HFFc6 (cell line): ENCODE results near the gene ZNF26. TPM values are rescaled to one million over a fixed set of nuclear protein-coding genes. Genes with fewer than 3 reads are reported as not detected.
"Not testable (repeated sequence)": the region's sequence is repeated elsewhere in the genome, so short reads cannot be mapped to it uniquely, and the experiment has no call there.

Experiments used
- DNase-seq: peaks from one replicate; pipeline ENCODE4 v3.0.0-alpha.2; 2018
- H3K27ac Mint-ChIP-seq: 2 replicates; pipeline ENCODE4 v1.8.0; 2020; ENCODE audit warnings: mild to moderate bottlenecking, mixed read lengths
- H3K27me3 Mint-ChIP-seq: 2 replicates; pipeline ENCODE4 v1.8.0; 2021; ENCODE audit warnings: mild to moderate bottlenecking, moderate library complexity, mixed read lengths; ENCODE audit not compliant: insufficient read depth
- H3K36me3 Mint-ChIP-seq: 2 replicates; pipeline ENCODE4 v1.8.0; 2021; ENCODE audit warnings: low read depth, mixed read lengths
- H3K4me1 Mint-ChIP-seq: 2 replicates; pipeline ENCODE4 v1.8.0; 2020; ENCODE audit warnings: low read depth, mixed read lengths
- H3K4me3 Mint-ChIP-seq: 2 replicates; pipeline ENCODE4 v1.8.0; 2020; ENCODE audit warnings: mild to moderate bottlenecking, moderate library complexity, mixed read lengths
- H3K9me3 Mint-ChIP-seq: 2 replicates; pipeline ENCODE4 v1.8.0; 2020; ENCODE audit warnings: mild to moderate bottlenecking, mixed read lengths
- long read RNA-seq: library from polyadenylated mRNA; unstranded; transcript quantifications from one replicate; pipeline ENCODE4 v2.0.0, GENCODE V29; 2019
- total RNA-seq, 6 experiments: library from RNA; stranded (reverse); fragmentation: NEBNext Ultra II Directional; extraction: Animal tissue kit (Norgen Biotek cat#: 25700); gene quantifications; 2 replicates in 1 of 6; 3 replicates in 5 of 6; pipeline ENCODE4 v1.2.3, GENCODE V29; 2021
- TF ChIP-seq, protein P1 (sequence below): fragments of 200-600 bp; sonication (generic); IDR thresholded peaks from 2 replicates; pipeline ENCODE4 v1.5.0; 2021; ENCODE audit warnings: antibody characterized with exemption, mild to moderate bottlenecking

The ZNF26 gene, protein sequence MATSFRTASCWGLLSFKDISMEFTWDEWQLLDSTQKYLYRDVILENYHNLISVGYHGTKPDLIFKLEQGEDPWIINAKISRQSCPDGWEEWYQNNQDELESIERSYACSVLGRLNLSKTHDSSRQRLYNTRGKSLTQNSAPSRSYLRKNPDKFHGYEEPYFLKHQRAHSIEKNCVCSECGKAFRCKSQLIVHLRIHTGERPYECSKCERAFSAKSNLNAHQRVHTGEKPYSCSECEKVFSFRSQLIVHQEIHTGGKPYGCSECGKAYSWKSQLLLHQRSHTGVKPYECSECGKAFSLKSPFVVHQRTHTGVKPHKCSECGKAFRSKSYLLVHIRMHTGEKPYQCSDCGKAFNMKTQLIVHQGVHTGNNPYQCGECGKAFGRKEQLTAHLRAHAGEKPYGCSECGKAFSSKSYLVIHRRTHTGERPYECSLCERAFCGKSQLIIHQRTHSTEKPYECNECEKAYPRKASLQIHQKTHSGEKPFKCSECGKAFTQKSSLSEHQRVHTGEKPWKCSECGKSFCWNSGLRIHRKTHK
- total RNA-seq = 1 to 10 TPM; 5.9 to 6.6 (median 6.1) TPM
- long read RNA-seq, full-length matches to known transcripts = 2 of 9 reads
- long read RNA-seq, partial matches to known transcripts = 0 of 9 reads
- long read RNA-seq, other reads (novel, unspliced or antisense) = 7 of 9 reads

DNA sequence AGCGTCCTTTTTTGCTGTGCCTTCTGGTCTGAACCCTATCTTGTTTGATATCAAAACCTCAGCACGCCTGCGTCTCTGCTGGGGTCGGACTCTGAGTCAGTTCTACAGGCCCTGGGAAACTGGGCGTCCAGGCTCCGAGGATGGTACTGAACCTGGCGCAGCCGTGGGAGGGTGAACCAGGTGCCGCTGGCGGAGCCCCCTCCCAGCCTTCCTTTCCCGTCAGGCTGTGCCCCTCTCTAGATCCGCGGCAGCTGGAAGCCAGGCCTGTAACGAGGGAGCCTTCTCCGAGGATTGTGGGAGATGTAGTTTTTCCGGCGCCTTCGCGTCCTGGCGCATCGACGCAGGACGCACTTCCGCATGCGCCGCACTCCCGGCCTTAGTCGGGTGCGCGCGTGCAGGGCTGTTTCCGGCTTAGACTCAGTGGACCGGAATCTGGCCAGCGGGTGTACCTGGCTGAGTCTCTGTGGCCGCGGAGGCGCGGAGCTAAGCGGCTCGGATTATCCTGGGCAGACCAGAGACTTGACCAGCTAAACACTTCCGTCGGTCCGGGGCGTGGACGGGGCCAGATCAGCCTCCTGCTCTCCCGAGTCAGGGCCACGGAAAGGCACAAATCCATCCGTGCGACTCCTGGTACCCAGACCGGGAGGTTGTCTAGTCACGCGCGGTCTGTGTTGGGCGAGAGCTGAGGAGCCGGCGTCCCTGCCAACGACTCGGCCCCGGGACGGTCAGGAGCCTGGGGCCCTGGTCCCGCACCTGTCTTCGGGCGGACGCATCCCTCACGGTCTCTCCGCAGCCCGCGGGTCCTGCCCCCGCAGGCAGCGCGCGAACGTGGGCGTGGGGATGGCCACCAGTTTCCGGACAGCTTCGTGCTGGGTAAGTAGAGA, at the start of gene ZNF26:
Gene ZNF26 (plus strand): TSS at position 367 of the 884 bp plus-strand sequence. CDS start 474 bp downstream, at position 841.
- TF ChIP-seq, protein P1, sequence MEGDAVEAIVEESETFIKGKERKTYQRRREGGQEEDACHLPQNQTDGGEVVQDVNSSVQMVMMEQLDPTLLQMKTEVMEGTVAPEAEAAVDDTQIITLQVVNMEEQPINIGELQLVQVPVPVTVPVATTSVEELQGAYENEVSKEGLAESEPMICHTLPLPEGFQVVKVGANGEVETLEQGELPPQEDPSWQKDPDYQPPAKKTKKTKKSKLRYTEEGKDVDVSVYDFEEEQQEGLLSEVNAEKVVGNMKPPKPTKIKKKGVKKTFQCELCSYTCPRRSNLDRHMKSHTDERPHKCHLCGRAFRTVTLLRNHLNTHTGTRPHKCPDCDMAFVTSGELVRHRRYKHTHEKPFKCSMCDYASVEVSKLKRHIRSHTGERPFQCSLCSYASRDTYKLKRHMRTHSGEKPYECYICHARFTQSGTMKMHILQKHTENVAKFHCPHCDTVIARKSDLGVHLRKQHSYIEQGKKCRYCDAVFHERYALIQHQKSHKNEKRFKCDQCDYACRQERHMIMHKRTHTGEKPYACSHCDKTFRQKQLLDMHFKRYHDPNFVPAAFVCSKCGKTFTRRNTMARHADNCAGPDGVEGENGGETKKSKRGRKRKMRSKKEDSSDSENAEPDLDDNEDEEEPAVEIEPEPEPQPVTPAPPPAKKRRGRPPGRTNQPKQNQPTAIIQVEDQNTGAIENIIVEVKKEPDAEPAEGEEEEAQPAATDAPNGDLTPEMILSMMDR = no peak
- Mint-ChIP-seq H3K9me3 (peaks cover 37% of the 10 kb centered on the region), H3K27me3 (no peaks in the 10 kb centered on the region; the same call in 1 of the 2 replicates), H3K27ac (peak within 1 kb of the TSS; percentile 92), H3K36me3 (peaks cover 42% of the 10 kb centered on the region), H3K4me3 (peak within 1 kb of the TSS; percentile 88), H3K4me1 (peaks cover 22% of the 10 kb centered on the region)
- peak; percentile 82 for DNase-seq

DNA sequence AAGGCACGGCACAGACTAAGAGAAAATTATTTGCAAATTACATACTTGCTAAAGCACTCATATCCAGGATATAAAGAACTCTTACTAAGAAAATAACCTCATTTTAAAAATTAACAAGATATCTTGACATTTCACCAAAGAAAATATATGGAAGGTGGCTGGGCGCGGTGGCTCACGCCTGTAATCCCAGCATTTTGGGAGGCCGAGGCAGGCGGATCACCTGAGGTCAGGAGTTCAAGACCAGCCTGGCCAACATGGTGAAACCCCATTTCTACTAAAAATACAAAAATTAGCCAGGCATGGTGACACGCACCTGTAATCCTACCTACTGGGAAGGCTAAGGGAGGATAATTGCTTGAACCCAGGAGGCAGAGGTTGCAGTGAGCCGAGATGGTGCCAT, 49.2 kb upstream of the ZNF26 start:
- not testable (repeated sequence) for H3K27ac Mint-ChIP-seq, DNase-seq, H3K27me3 Mint-ChIP-seq, H3K4me3 Mint-ChIP-seq, H3K4me1 Mint-ChIP-seq
- peaks cover 79% of the 10 kb centered on the region for H3K36me3 Mint-ChIP-seq
- H3K9me3 Mint-ChIP-seq = peaks cover 84% of the 10 kb centered on the region

DNA sequence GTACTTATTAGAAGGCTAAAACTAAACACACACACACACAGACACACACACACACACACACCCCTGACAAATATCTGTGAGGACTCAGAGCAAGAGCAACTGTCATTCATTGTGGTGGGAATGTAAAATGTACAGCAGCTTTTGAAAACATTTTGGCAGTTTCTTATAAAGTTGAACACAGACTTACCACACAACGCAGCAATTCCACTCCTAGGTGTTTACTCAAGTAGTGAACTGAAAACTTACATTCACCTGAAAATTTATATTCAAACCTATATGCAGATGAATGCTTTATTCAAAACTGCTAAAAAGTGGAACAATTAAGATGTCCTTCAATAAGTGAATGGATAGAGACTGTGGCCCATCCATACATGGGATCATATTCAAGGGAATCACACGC, 48.7 kb upstream of the ZNF26 start:
- no peak for DNase-seq
- TF ChIP-seq, protein P1 = no peak
- peaks cover 84% of the 10 kb centered on the region for H3K9me3 Mint-ChIP-seq
- peaks cover 2% of the 10 kb centered on the region for H3K27me3 Mint-ChIP-seq
- no peak overlapping the region for H3K4me3 Mint-ChIP-seq
- H3K36me3 Mint-ChIP-seq = peaks cover 78% of the 10 kb centered on the region
- no peaks in the 10 kb centered on the region for H3K4me1 Mint-ChIP-seq
- no peak overlapping the region for H3K27ac Mint-ChIP-seq

DNA sequence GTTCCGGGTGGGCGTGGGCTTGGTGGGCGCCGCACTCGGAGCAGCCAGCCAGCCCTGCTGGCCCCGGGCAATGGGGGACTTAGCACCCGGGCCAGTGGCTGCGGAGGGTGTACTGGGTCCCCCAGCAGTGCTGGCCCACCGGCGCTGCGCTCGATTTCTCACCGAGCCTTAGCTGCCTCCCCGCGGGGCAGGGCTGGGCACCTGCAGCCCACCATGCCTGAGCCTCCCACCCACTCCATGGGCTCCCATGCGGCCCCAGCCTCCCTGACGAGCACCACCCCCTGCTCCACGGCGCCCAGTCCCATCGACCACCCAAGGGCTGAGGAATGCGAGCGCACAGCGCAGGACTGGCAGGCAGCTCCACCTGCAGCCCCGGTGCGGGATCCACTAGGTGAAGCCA, 47.4 kb upstream of the ZNF26 start:
- DNase-seq, H3K4me1 Mint-ChIP-seq, H3K27me3 Mint-ChIP-seq, H3K4me3 Mint-ChIP-seq, H3K27ac Mint-ChIP-seq: not testable (repeated sequence)
- Mint-ChIP-seq H3K36me3 (peaks cover 76% of the 10 kb centered on the region), H3K9me3 (peaks cover 81% of the 10 kb centered on the region)

DNA sequence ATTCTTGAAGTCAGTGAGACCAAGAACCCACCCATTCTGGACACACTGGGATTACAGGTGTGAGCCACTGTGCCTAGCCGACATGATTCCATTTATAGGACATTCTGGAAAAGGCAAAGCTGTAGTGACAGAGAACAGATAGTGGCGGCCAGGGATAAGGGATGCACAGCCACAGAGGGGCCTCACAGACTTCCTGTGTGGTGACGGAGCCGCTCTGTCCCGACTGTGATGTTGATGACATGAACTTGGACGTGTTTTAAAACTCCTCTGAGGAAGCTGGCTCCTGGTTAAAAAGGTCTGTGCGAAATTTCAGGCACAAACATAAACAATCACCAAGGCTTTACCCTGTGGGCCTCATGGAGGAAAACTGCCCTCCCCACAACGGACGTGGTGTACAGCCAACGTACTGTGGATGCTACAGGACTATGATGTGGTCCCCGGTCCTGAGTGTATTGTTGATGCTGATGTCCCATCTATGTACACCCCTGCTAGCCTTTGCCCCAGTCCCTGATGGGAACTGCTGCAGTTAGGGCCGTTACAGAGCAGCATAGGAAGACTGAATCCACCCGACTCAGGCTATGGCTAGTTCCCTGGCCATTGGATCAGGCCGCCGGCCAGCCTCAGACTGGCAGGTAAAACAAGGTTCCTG, 46.0 kb upstream of the ZNF26 start:
- no peak for DNase-seq
- Mint-ChIP-seq H3K36me3 (peaks cover 76% of the 10 kb centered on the region), H3K4me1 (no peaks in the 10 kb centered on the region), H3K4me3 (no peak overlapping the region), H3K27me3 (peaks cover 2% of the 10 kb centered on the region), H3K9me3 (peaks cover 81% of the 10 kb centered on the region), H3K27ac (no peak overlapping the region)
- TF ChIP-seq, protein P1 = no peak
